Neural progenitor cell (in vitro differentiated cells): ENCODE data around the gene PRICKLE2. TPM values are rescaled to one million over a fixed set of nuclear protein-coding genes. Genes with fewer than 3 reads are reported as not detected.

ENCODE experiments used
- DNase-seq: peaks from one replicate; pipeline ENCODE4 v3.0.0-alpha.2; 2016; ENCODE audit warnings: low spot score
- H2AFZ ChIP-seq: fragments of 200-600 bp; sonication (generic); replicated peaks from 2 replicates; pipeline ENCODE4 v1.6.1; 2016; ENCODE audit warnings: antibody characterized with exemption
- H3F3A ChIP-seq: fragments of 200-600 bp; sonication (generic); 2 replicates; pipeline ENCODE4 v1.6.1; 2016; ENCODE audit warnings: antibody characterized with exemption, low read depth
- H3K27ac ChIP-seq: fragments of 200-600 bp; sonication (generic); 2 replicates; pipeline ENCODE4 v1.5.1; 2016; ENCODE audit warnings: mild to moderate bottlenecking
- H3K27me3 ChIP-seq: fragments of 200-600 bp; sonication (generic); 2 replicates; pipeline ENCODE4 v1.6.1; 2016; ENCODE audit warnings: mild to moderate bottlenecking, moderate library complexity
- H3K36me3 ChIP-seq: fragments of 200-600 bp; sonication (generic); 2 replicates; pipeline ENCODE4 v1.5.1; 2016
- H3K4me1 ChIP-seq: fragments of 200-600 bp; sonication (generic); 2 replicates; pipeline ENCODE4 v1.6.1; 2016; ENCODE audit warnings: mixed run types
- H3K4me2 ChIP-seq: fragments of 200-600 bp; sonication (generic); 2 replicates; pipeline ENCODE4 v1.6.1; 2016
- H3K4me3 ChIP-seq: fragments of 200-600 bp; sonication (generic); 2 replicates; pipeline ENCODE4 v1.5.1; 2016
- H3K79me2 ChIP-seq: fragments of 200-600 bp; sonication (generic); 2 replicates; pipeline ENCODE4 v1.6.1; 2016; ENCODE audit warnings: low read depth
- H3K9ac ChIP-seq: fragments of 200-600 bp; sonication (generic); 2 replicates; pipeline ENCODE4 v1.6.1; 2016
- H3K9me3 ChIP-seq: fragments of 200-600 bp; sonication (generic); 2 replicates; pipeline ENCODE4 v1.5.1; 2016; ENCODE audit warnings: low read depth
- H4K20me1 ChIP-seq: fragments of 200-600 bp; sonication (generic); 2 replicates; pipeline ENCODE4 v1.6.1; 2016; ENCODE audit warnings: low read depth
- H3K27ac Mint-ChIP-seq: 3 replicates; pipeline ENCODE4 v1.8.0; 2021; ENCODE audit warnings: mixed read lengths
- H3K27me3 Mint-ChIP-seq: 2 replicates; pipeline ENCODE4 v1.8.0; 2022; ENCODE audit warnings: low read depth, mild to moderate bottlenecking, inconsistent platforms, moderate library complexity, mixed read lengths; ENCODE audit not compliant: insufficient read depth
- H3K36me3 Mint-ChIP-seq: 3 replicates; pipeline ENCODE4 v1.8.0; 2021; ENCODE audit warnings: mixed read lengths
- H3K4me1 Mint-ChIP-seq: 3 replicates; pipeline ENCODE4 v1.8.0; 2021; ENCODE audit warnings: mixed read lengths
- H3K4me3 Mint-ChIP-seq: 3 replicates; pipeline ENCODE4 v1.8.0; 2021; ENCODE audit warnings: mild to moderate bottlenecking, moderate library complexity, mixed read lengths
- H3K9me3 Mint-ChIP-seq: 3 replicates; pipeline ENCODE4 v1.8.0; 2020; ENCODE audit warnings: mixed read lengths
- EZH2 ChIP-seq: fragments of 200-600 bp; sonication (generic); IDR thresholded peaks from 2 replicates; pipeline ENCODE4 v1.6.1; 2017; ENCODE audit warnings: antibody characterized with exemption, mild to moderate bottlenecking, moderate library complexity
- EZH2phosphoT487 ChIP-seq: fragments of 200-600 bp; sonication (generic); IDR thresholded peaks from 2 replicates; pipeline ENCODE4 v1.6.1; 2017; ENCODE audit warnings: antibody characterized with exemption
- total RNA-seq: library from RNA; depleted of rRNA; stranded (reverse); fragments of >200 nt; gene quantifications from 2 replicates; pipeline ENCODE4 v1.2.3, GENCODE V29; 2015; ENCODE audit warnings: low replicate concordance
- TF ChIP-seq, protein P1 (sequence below): fragments of 200-600 bp; sonication (generic); IDR thresholded peaks from 2 replicates; pipeline ENCODE4 v1.5.1; 2017; ENCODE audit warnings: antibody characterized with exemption, mild to moderate bottlenecking

PRICKLE2 gene
- total RNA-seq, 1 donor from 2014 or later = 11.5 TPM

DNA sequence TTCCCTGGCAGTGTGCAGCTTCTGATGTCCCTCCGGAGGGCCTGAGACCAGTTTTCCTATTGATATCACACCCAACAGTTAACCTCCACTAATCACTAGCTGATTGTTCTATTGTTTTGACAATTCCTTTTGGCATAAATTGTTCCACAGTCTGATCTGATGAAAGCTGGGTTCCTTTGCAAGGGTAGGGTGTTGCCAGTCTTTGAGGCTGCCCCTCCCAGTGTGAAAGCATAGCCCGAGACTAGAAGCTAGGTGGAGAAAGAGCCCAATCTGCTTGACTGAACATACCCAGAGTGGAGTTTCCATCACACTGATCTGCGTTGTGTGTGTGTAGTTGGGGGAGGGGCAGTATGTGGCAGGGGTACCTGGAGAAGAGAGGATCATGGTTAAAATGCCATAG is 10.3 kb upstream of the PRICKLE2 start:
- Histone ChIP-seq H3K4me1 (peaks cover 17% of the 10 kb centered on the region), H3K27me3 (no peaks in the 10 kb centered on the region), H3K79me2 (no peaks in the 10 kb centered on the region), H3F3A (peaks cover 16% of the 10 kb centered on the region), H3K36me3 (no peaks in the 10 kb centered on the region), H4K20me1 (no peaks in the 10 kb centered on the region), H2AFZ (no peak overlapping the region), H3K4me3 (no peak overlapping the region), H3K9me3 (no peaks in the 10 kb centered on the region), H3K27ac (no peak overlapping the region), H3K4me2 (no peak overlapping the region), H3K9ac (no peak overlapping the region)
- DNase-seq = no peak
- Mint-ChIP-seq H3K9me3 (peaks cover 27% of the 10 kb centered on the region), H3K27me3 (no peaks in the 10 kb centered on the region), H3K4me3 (no peak overlapping the region), H3K36me3 (peaks cover 2% of the 10 kb centered on the region), H3K27ac (no peak overlapping the region), H3K4me1 (peaks cover 13% of the 10 kb centered on the region)
- no peak for TF ChIP-seq EZH2phosphoT487
- TF ChIP-seq, protein P1, sequence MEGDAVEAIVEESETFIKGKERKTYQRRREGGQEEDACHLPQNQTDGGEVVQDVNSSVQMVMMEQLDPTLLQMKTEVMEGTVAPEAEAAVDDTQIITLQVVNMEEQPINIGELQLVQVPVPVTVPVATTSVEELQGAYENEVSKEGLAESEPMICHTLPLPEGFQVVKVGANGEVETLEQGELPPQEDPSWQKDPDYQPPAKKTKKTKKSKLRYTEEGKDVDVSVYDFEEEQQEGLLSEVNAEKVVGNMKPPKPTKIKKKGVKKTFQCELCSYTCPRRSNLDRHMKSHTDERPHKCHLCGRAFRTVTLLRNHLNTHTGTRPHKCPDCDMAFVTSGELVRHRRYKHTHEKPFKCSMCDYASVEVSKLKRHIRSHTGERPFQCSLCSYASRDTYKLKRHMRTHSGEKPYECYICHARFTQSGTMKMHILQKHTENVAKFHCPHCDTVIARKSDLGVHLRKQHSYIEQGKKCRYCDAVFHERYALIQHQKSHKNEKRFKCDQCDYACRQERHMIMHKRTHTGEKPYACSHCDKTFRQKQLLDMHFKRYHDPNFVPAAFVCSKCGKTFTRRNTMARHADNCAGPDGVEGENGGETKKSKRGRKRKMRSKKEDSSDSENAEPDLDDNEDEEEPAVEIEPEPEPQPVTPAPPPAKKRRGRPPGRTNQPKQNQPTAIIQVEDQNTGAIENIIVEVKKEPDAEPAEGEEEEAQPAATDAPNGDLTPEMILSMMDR = no peak
- no peak for TF ChIP-seq EZH2

DNA sequence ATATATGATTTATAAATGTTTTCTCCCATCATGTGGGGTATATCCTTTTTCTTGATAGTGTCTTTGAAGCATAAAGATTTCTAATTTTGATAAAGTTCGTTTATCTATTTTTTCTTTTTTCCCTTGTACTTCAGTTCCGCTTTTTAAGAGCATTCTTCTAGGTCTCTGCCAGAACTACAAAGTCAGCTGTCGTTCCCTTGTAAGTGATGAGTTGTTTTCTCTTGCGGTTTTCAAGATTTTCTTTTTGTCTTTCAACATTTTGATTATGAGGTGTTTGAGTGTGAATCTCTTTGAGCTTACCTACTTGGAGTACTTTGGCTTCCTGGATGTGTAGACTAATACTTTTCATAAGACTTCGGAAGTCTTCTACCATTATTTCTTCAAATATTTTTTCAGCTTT is 9.3 kb upstream of the PRICKLE2 start:
- Mint-ChIP-seq H3K9me3 (peaks cover 27% of the 10 kb centered on the region), H3K36me3 (peaks cover 2% of the 10 kb centered on the region), H3K27me3 (no peaks in the 10 kb centered on the region), H3K27ac (no peak overlapping the region), H3K4me3 (no peak overlapping the region), H3K4me1 (peaks cover 13% of the 10 kb centered on the region)
- Histone ChIP-seq H3F3A (peaks cover 13% of the 10 kb centered on the region), H3K9me3 (no peaks in the 10 kb centered on the region), H3K9ac (no peak overlapping the region), H3K27ac (no peak overlapping the region), H3K79me2 (no peaks in the 10 kb centered on the region), H3K36me3 (no peaks in the 10 kb centered on the region), H3K4me2 (no peak overlapping the region), H3K4me1 (peaks cover 12% of the 10 kb centered on the region), H2AFZ (no peak overlapping the region), H4K20me1 (no peaks in the 10 kb centered on the region), H3K4me3 (no peak overlapping the region), H3K27me3 (no peaks in the 10 kb centered on the region)
- TF ChIP-seq, protein P1 = no peak
- TF ChIP-seq EZH2 = no peak
- TF ChIP-seq EZH2phosphoT487 = no peak
- DNase-seq = no peak

DNA sequence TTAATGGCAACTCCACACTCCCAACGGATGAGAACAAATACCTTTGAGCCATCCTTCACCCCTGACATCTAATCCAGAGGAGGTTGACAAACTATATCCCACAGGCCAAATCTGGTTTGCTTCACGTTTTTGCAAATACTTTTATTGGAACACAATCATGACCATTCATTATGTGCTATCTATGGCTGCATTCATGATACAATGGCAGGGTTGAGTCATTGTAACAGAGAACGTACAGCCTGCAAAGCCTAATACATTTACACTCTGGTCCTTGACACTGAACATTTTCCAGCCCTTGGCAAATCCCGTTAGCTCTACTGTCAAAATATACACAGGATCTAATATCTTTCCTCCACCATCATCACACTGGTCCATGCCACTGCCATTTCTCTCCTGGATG is 7.6 kb upstream of the PRICKLE2 start:
- no peak overlapping the region for H3K27ac Mint-ChIP-seq
- Histone ChIP-seq H3K4me2 (no peak overlapping the region), H3K9ac (no peak overlapping the region), H2AFZ (no peak overlapping the region), H3K36me3 (no peaks in the 10 kb centered on the region), H3K79me2 (no peaks in the 10 kb centered on the region), H3K27me3 (no peaks in the 10 kb centered on the region), H3K4me3 (no peak overlapping the region), H3K9me3 (no peaks in the 10 kb centered on the region), H3K4me1 (no peaks in the 10 kb centered on the region), H3K27ac (no peak overlapping the region), H3F3A (peaks cover 5% of the 10 kb centered on the region), H4K20me1 (no peaks in the 10 kb centered on the region)
- H3K36me3 Mint-ChIP-seq = peaks cover 1% of the 10 kb centered on the region
- no peak overlapping the region for H3K4me3 Mint-ChIP-seq
- H3K4me1 Mint-ChIP-seq = peaks cover 7% of the 10 kb centered on the region
- no peaks in the 10 kb centered on the region for H3K27me3 Mint-ChIP-seq
- TF ChIP-seq, protein P1 = no peak
- no peak for TF ChIP-seq EZH2
- no peak for TF ChIP-seq EZH2phosphoT487
- H3K9me3 Mint-ChIP-seq = peaks cover 19% of the 10 kb centered on the region
- DNase-seq = no peak
